HG02623 (cell line): Measurements from ENCODE around the gene ZNF443.
A peak's percentile ranks its signal among the peaks of the same experiment; 100 is the strongest.
"Not testable (repeated sequence)": the region's sequence is repeated elsewhere in the genome, so short reads cannot be mapped to it uniquely, and the experiment has no call there.

ENCODE experiments used
- ATAC-seq: cut with Tn5 transposase; IDR thresholded peaks from one replicate; pipeline ENCODE4 v1.9.1; 2021; ENCODE audit warnings: moderate library complexity; ENCODE audit not compliant: unreplicated experiment

The ZNF443 gene

DNA sequence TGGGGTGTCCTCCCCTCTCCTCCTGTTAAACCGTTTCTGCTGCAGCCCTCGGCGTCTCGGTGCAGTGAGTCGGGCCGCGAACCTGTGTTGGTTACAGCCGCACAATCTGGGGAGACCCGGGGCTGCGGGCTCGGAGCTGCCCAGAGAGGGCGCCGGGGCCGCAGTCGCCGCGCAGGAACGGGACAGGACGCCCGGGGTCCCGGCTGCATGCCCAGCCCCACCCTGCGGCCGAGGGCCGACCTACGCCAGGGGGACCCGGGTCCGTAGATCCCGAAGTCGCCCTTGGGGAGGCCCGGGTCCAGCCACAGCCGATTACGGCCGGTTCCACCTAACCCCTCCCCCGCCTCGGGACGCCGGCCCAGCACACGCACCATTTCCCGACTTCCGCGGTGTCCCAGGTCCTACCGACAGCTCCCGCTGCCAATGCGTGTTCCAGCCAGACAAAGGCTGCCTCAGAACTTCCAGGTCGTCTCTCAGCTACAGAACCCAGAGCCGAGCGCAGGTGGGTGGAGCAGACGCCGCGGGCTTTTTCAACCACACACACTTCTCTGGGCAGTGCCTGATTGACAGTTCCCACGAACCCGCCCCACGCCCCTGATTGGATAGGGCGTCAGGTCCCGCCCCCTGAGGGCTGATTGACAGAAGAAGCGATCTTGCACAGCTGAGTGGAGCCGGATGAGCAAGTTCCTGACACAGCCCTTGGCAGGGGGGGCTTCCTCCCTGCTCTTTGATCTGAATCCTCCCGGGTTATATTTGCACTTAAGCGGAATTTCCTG, at the start of gene ZNF443:
TSS of gene ZNF443 (minus strand) at position 481 of the 776 bp plus-strand sequence. CDS start at position 374, 107 bp downstream.
- ATAC-seq: peak; percentile 97

DNA sequence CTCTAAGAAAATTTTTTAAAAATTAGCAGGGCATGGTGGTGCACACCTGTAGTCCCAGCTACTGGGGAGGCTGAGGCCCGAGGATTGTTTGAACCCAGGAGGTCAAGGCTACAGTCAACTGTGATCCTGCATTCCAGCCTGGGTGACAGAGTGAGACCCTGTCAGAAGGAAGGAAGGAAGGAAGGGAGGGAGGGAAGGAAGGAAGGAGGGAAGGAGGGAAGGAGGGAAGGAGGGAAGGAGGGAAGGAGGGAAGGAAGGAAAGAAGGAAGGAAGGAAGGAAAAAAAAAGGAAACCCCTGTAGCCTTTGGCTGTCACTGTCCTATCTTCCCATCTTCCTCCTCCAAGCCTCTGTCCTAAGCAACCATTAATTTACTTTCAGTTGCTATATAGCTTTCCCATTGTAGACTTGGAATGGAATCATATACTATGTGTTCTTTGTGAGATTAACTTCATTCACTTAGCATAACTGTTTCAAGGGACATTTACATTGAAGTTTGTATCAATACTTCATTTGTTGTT, 45.5 kb upstream of the ZNF443 start:
- ATAC-seq: not testable (repeated sequence)

DNA sequence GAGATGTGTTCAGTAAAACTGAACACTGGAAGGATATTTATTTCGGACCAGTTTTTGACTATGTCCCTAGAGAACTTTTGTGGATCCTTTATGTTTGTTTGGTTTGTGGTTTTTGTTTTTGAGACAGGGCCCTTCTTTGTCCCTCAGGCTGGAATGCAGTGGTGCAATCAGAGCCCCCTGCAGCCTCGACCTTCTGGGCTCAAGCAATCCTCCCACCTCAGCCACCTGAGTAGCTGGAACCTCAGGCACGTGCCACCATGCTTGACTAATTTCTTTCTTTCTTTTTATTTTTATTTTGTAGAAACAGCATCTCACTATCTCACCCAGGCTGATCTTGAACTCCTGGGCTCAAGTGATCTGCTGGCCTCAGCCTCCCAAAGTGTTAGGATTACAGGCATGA, 44.8 kb upstream of the ZNF443 start:
- no peak for ATAC-seq

DNA sequence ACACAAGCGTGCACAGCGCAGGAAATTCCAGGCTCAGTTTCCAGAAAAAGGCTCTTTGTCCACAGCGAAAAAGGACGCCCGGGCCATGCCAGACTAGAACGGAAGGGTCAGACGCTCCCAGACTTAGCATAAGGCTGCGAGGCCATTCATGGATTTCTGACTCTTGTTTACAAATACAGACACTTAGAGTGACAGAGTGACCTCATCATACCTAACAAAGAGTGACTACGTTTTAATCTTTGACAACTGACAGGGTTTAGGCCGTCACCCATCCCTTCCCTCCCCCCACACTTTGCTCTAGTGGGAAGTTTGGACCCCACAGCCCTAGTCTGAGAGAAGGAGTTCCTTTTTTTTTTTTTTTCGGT, 44.2 kb upstream of the ZNF443 start:
- peak; percentile 7 for ATAC-seq

DNA sequence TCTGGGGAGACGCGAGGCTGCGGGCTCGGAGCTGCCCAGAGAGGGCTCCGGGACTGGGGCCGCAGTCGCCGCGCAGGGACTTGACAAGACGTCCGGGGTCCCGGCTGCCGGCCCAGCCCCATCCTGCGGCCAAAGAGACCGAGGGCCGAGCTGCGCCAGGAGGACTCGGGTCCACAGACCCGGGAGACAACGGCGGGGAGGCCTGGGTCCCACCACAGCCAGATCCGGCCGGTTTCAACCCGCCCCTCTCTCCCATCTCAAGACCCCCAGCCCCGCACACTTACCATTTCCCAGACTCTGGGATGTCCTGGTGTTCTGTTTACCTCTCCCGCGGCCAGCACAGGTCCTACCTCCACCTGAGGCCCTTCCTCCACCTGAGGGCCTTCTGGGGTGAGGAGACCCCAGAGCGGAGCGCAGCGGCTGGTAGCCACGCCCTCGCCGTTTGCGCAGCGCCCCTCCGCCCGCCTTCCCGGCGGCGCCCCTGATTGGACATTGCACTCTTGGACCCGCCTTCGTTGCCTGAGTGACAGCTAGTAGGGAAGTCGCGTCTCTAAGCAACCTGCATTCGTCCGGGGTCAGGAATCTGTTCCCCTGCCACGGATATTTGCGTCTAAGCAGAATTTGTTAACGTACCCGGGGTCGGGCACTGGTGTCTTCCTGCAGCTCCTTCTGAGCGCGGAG, 43.7 kb upstream of the ZNF443 start, which contains the start of gene ZNF709:
TSS of gene ZNF709 (minus strand) at position 446 of the 681 bp plus-strand sequence. CDS start at position 287, 159 bp downstream.
- ATAC-seq: peak; percentile 92

DNA sequence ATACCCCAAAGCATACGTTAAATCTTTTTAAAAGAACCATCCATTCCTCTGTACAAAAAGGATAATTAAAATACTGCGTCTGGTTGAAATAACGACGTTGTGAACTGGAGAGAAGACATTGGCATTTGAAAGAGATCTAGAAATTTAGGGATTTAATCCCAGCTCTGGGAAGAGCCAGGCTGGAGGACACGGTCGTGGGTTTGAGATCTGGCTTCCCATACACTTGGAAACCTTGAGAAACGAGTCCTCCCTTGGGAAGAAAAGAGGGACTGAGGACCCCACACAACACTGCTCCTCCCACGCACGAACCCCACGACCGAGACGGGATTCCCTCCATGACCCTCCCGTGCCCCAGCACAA, 43.2 kb upstream of the ZNF443 start:
- no peak for ATAC-seq

DNA sequence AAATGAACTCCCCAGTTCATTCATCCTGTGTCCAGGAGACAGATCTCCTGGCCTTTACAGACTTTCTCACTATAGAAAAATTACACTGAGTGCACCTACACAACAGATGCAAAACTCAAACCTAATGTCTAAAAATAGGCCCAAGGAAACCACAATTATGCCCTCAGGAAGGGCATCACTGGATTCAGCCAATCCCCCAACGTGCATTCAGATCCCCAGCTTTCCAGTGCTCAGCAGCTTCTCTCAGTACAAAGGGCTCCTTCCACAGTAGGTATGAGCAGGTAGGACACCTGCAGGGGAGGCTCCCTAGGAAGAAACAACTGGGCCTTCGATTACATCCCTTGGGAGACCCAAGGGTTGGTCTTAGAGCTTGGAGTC, 41.7 kb upstream of the ZNF443 start:
- ATAC-seq: no peak

DNA sequence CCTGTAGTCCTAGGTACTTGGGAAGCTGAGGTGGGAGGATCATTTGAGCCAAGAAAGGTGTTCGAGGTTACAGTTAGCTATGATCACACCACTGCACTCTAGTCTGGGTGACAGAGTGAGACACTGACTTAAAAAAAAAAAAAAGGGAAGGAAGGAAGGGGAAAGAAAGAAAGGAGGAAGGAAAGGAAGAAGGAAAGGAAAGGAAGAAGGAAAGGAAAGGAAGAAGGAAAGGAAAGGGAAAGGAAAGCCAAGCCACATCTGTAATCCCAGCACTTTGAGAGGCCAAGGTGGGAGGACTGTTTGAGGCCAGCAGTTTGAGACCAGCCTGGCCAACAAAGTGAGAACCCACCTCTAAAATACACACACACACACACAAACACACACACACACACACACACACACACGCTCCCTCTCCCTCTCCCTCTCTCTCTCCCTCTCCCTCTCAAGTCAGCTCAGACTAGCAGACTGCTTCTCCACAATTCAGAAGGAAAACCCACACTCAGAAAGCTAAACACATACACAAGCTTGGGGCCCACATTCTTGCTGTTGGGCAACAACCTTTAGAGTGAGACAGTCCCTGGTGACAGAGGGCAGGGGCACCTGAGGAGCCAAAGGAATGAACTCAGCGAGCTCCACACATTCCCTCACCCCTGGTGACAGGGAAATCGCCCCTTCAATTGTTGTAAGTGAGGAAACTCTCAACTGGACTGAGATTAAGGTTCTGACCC, 41.1 kb upstream of the ZNF443 start:
- ATAC-seq: no peak

DNA sequence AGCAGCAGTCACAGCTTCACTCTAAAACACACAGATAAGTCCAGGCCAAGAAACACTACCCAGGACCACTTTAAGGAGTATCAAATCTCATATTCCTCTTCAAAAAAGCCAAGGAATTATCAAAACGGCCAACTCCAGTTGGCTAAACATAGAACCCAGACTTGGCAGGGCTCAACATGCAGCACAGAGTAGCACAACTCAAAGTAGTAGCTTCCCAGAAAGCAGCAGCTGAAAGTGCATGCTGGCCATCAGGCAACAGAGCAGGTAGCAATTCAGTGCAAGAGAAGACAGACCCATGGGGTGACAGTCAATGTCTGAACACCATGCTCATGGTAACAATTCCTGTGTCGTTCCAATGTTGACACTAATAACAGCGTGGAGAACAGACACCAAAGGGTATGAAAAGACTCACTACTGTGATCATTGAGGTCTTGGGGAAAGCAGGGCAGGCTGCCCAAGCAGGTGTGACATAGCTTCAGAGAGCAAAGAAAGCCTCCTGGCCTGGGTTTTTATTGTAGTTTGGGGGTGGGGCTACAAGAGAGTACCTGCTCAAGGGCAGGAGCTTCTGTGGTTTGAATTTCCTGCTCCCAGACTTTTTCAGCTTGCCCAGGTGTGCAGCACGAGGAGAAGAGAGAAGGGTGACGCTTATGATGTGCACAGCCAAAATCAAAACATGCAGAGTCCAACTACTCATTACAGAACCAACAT, 37.6 kb upstream of the ZNF443 start:
- ATAC-seq: no peak

DNA sequence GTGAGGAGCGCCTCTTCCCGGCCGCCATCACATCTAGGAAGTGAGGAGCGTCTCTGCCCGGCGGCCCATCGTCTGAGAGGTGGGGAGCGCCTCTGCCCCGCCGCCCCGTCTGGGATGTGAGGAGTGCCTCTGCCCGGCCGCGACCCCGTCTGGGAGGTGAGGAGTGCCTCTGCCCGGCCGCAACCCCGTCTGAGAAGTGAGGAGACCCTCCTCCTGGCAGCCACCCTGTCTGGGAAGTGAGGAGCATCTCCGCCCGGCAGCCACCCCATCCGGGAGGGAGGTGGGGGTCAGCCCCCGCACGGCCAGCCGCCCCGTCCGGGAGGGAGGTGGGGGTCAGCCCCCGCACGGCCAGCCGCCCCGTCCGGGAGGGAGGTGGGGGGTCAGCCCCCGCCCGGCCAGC, 26.8 kb upstream of the ZNF443 start:
- ATAC-seq: not testable (repeated sequence)

DNA sequence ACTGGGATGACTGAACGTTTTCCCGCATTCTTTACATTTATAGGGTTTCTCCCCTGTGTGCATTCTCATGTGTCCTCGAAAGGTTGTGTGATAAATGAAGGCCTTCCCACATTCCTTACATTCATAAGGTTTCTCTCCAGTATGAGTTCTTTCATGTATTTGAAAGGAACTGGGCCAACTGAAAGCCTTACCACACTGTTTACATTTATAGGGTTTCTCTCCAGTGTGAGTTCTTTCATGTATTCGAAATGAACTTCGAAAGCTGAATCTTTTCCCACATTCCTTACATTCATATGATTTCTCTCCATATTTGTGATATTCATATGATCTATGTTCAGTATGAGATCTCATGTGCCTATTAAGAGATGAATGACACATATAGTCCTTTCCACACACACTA, 24.4 kb upstream of the ZNF443 start:
- ATAC-seq: no peak

DNA sequence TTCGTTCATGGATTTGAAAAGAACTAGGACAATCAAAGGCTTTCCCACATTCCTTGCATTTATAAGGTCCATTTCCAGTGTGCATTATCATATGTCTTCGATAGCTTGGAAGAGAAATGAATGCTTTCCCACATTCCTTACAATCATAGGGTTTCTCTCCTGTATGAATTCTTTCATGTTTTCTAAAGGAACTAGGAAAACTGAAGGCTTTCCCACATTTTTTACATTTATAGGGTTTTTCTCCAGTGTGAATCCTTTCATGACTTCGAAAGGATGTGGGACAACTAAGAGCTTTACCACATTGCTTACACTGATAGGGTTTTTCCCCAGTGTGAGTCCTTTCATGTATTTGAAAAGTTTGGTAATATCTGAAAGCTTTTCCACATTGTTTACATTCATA, 23.9 kb upstream of the ZNF443 start:
- no peak for ATAC-seq

DNA sequence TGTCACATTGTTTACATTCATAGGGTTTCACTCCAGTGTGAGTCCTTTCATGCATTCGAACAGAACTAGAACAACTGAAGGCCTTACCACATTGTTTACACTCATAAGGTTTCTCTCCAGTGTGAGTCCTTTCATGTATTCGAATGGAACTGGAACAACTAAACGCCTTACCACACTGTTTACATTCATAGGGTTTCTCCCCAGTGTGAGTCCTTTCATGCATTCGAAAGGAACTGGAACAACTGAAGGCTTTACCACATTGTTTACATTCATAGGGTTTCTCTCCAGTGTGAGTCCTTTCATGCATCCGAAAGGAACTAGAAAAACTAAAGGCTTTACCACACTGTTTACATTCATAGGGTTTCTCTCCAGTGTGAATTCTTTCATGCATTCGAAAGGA, 23.3 kb upstream of the ZNF443 start:
- not testable (repeated sequence) for ATAC-seq

DNA sequence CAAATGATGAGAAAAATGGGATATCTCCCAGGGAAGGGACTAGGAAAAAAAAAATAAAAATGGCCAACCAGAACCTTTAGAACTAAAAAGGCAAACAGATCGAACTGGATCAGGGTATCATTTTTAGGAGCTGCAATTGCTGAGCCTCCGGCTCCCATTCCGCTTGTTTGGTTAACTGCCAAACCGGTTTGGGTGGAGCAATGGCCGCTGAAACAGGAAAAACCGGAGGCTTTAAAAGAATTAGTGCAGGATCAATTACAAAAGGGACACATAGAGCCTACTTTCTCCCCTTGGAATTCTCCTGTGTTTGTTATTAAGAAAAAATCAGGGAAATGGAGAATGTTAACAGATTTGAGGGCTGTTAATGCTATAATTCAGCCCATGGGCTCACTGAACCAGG, 12.7 kb upstream of the ZNF443 start:
- ATAC-seq: no peak

DNA sequence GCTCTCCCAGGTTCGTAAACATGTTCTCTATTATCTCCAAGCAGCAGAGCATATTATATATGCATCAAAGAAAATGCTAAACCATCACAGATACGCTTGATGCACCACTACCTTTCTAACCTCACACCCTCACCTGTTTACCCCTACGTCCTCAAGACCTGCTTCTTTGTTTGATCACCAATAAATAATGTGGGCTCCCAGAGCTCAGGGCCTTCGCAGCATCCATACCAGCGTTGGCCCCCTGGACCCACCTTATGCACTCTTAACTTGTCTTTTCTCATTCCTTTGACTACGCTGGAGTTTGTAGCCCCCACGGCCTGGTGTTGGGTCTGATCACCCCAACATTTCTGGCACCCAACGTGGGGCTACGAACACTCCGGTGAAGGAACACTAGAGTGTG, 10.0 kb upstream of the ZNF443 start:
- ATAC-seq: no peak

DNA sequence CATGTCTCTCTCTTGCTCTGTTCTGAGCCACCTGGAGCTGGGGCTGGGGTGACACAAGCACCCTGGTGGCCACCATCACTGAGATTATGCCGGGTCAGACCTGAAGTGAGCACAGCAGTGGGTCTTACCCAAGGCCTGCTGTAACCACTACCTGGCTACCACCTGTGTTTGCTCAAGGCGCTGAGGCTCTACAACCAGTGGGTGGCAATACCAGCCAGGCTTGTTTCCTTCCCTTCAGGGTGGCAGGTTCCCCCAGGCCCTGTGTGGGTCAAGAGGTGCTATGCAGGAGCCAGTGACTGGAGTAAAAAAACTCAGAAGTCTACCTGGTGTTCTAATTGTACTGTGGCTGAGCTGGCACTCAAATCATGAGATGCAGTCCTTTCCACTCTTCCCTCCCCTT, 8.0 kb upstream of the ZNF443 start:
- no peak for ATAC-seq

DNA sequence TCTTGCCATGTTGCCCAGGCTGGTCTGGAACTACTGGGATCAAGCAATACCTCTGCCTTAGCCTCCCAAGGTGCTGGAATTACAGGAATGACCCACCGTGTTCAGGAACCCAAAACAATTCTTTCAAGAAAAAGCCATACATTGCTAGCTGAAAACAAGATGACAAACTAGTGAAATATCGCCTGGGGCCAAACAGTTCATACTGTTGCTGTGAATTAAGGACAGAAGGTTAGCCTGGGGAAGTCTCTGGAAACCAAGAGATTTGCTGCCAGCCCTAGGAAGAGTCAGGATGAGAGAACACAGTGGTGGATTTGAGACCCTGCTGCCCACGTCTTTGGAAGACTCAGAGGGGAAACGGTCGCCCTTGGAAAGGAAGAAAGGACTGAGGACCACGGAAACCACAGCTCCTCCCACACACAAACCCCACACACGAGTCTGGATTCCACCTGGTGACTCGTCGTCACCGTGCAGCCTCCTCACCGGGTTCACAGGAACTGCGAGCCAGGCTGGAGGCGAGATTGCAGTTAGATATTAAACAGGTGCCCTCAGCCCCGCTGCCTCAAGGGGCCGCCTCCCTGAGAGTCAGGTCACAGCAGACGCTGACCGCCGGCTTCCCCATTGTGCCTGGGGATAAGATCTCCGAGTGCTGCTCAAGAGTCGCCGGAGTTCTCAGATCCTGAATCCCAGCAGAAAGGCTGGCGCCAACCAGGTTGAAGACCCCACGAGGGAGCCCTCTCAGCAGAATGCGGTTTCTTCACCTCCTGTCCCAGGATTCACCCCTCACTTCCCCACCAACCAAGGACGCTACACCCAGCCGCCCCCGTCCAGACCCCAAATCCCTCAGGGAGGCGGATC, 908 bp downstream of the ZNF443 start:
- not testable (repeated sequence) for ATAC-seq

DNA sequence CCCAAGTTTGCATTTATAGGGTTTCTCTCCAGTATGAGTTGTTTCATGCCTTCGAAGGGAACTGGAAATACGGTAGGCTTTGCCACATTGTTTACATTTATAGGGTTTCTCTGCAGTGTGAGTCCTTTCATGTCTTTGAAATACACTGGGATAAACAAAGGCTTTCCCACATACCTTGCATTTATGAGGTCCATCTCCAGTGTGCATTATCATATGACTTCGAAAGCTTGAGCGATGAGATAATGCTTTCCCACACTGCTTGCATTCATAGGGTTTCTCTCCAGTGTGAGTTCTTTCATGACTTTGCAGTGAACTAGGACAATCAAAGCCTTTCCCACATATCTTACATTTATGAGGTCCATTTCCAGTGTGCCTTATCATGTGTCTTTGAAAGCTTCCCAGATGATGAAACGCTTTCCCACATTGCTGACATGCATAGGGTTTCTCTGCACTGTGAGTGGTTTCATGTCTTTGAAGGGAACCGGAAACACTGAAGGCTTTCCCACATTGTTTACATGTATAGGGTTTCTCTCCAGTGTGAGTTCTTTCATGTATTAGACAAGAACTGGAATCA, 10.0 kb downstream of the ZNF443 start:
- not testable (repeated sequence) for ATAC-seq

DNA sequence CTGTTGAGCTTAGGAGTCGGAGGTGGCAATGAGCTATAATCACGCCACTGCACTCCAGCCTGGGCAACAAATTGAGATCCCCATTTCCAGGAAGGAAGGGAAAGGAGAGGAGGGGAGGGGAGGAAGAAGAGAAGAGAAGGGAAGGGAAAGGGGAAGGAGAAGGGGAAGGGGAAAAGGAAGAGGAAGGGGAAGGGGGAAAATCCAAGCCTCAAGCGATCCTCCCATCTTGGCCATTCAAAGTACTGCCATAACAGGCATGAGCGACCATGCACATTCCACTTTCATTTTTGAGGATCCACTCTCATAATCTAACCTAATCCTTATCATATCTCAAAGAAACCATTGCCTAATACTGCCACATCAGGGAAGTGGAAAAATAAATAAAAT, 14.9 kb downstream of the ZNF443 start:
- ATAC-seq: no peak
